Mammary epithelial cell (primary cell): Measurements from ENCODE around the gene CXorf49.

Experiments
- EZH2 ChIP-seq: IDR thresholded peaks from 2 replicates; pipeline ENCODE4 v1.6.1; 2012; ENCODE audit warnings: low read length, inconsistent platforms, borderline replicate concordance
- TF ChIP-seq, protein P1 (sequence below), 2 donors: IDR thresholded peaks in 1 of 2; conservative IDR thresholded peaks in 1 of 2; 2 replicates each; pipeline ENCODE4 v1.5.1; 2011 to 2012; ENCODE audit warnings: inconsistent platforms in 2 of 2, low read length in 2 of 2, mild to moderate bottlenecking in 2 of 2, control low read depth in 1 of 2, low read depth in 1 of 2; ENCODE audit not compliant: insufficient read depth in 1 of 2; ENCODE audit errors: extremely low read depth in 1 of 2

DNA sequence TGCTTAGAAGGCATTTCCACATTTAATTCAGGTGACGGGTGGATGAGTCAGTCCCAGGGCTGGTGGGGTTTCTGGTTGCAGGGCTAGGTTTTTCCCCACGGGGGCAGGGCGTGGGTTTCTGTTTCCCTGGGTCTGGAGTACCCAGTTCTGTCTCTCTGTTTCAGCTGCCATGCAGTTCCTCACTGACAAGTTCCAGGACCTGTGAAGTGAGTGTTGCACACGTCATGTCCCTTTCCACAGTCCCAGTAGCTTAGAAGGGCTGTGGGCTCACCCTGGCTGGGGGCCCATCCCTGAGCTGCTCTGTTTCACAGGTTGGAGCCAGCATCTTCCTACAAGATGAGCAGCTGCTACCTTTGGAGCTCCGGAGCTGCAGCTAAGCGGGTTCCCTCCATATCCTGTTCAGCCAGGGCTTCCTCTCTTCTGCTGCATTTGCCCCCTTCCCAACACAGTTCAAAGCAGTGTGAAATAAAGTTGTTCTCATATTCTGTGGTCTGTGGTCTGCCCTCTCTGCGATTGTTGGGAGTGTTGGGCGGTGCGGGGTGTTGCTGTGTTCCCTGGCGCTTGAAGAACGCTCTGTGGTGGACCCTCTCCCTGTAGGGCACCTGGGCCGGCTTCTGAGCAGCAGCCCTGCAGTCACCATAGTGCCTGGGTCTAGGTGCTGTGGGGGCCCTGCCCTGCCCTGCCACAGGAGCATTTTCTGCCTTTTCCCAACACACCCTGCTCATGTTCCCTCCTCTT lies 46.9 kb downstream of the CXorf49 start:
- TF ChIP-seq, protein P1, sequence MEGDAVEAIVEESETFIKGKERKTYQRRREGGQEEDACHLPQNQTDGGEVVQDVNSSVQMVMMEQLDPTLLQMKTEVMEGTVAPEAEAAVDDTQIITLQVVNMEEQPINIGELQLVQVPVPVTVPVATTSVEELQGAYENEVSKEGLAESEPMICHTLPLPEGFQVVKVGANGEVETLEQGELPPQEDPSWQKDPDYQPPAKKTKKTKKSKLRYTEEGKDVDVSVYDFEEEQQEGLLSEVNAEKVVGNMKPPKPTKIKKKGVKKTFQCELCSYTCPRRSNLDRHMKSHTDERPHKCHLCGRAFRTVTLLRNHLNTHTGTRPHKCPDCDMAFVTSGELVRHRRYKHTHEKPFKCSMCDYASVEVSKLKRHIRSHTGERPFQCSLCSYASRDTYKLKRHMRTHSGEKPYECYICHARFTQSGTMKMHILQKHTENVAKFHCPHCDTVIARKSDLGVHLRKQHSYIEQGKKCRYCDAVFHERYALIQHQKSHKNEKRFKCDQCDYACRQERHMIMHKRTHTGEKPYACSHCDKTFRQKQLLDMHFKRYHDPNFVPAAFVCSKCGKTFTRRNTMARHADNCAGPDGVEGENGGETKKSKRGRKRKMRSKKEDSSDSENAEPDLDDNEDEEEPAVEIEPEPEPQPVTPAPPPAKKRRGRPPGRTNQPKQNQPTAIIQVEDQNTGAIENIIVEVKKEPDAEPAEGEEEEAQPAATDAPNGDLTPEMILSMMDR (conservative IDR thresholded peaks at IDR 0.05 in 1 of 2, IDR thresholded peaks at IDR 0.05 in 1 of 2; ENCODE audit: extremely low read depth in 1 of 2, insufficient read depth in 1 of 2, low read depth in 1 of 2, low read length in 2 of 2): no peak
- TF ChIP-seq EZH2: no peak
